ENCODE data around the gene TRABD2B. TPM values are rescaled to one million over a fixed set of nuclear protein-coding genes. Genes with fewer than 3 reads are reported as not detected.

The TRABD2B gene
- total and polyA plus RNA-seq, 2 of the 4 experiments (the other 2 are of a cell fraction): not detected

- no peak overlapping the region for H3K9ac ChIP-seq (ENCODE audit: low read depth, low read length)
- H4K20me1 ChIP-seq (ENCODE audit: insufficient read depth, low read length): no peaks in the 10 kb centered on the region
- H3K36me3 ChIP-seq (ENCODE audit: control insufficient read depth, insufficient read depth, low read length): no peaks in the 10 kb centered on the region
- CTCF ChIA-PET: no interaction called here
- in situ Hi-C loops (cut with MboI; ENCODE audit: low sequenced_read_pairs) (no loop called here), dilution Hi-C loops (cut with HindIII; ENCODE audit: low sequenced_read_pairs, unreplicated experiment) (no loop called here), intact Hi-C loops (cut with micrococcal nuclease) (loop anchor here (10.0 kb wide), 1 partner anchor 215 kb away; no protein-coding TSS in a partner anchor)
- no peak overlapping the region for H2AK5ac ChIP-seq (ENCODE audit: low read depth, low read length)
- H3K27me3 ChIP-seq (ENCODE audit: control insufficient read depth, insufficient read depth, low read length): peaks cover 14% of the 10 kb centered on the region
- no peak overlapping the region for H3K27ac ChIP-seq (ENCODE audit: insufficient read depth, low read length)
- no peak overlapping the region for H4K91ac ChIP-seq (ENCODE audit: insufficient read depth, low read depth, low read length)
- no peak overlapping the region for H3K4ac ChIP-seq (ENCODE audit: low read depth, low read length)
- no peak overlapping the region for H2BK20ac ChIP-seq (ENCODE audit: low read depth, low read length)
- H3K23ac ChIP-seq (ENCODE audit: low read depth, low read length): no peak overlapping the region
- no peak overlapping the region for H2BK5ac ChIP-seq (ENCODE audit: low read depth, low read length, poor library complexity, severe bottlenecking)
- no peak overlapping the region for H4K8ac ChIP-seq (ENCODE audit: low read depth in 2 of 2, low read length in 2 of 2)
- H3K14ac ChIP-seq (replicated peaks; ENCODE audit: low read depth, low read length): no peak overlapping the region
- no CpG with 5 or more reads among the region's 4 CpGs for WGBS, 2 experiments (ENCODE audit: extremely low coverage in 2 of 2, insufficient read length in 1 of 2)
- no peak overlapping the region for H3K4me3 ChIP-seq (ENCODE audit: insufficient read depth, low read depth, low read length)
- H4K5ac ChIP-seq (ENCODE audit: low read depth, low read length): no peak overlapping the region
- no peaks in the 10 kb centered on the region for H3K9me1 ChIP-seq (ENCODE audit: insufficient read depth, low read length)
- no peaks in the 10 kb centered on the region for H3K9me3 ChIP-seq (ENCODE audit: control insufficient read depth, insufficient read depth, low read length)
- H2BK15ac ChIP-seq (ENCODE audit: low read depth, low read length): no peak overlapping the region
- H2AK9ac ChIP-seq (replicated peaks; ENCODE audit: low read depth, low read length, poor library complexity): no peak overlapping the region
- TF ChIP-seq MXI1 (IDR thresholded peaks at IDR 0.05; ENCODE audit: borderline replicate concordance, low read depth, low read length) (no peak), MAFK (IDR thresholded peaks at IDR 0.05; ENCODE audit: low read depth, low read length) (no peak), FOS (IDR thresholded peaks at IDR 0.05; ENCODE audit: low read depth, low read length) (no peak), CEBPB (IDR thresholded peaks at IDR 0.05; ENCODE audit: low read depth, low read length) (no peak), SMC3 (IDR thresholded peaks at IDR 0.05; ENCODE audit: low read depth, low read length) (no peak), RCOR1 (IDR thresholded peaks at IDR 0.05; ENCODE audit: insufficient replicate concordance, low read length) (no peak), ELK1 (IDR thresholded peaks at IDR 0.05; ENCODE audit: borderline replicate concordance, low read depth, low read length) (no peak), CHD1 (IDR thresholded peaks at IDR 0.05; ENCODE audit: low read depth, low read length) (no peak), NFE2L2 (IDR thresholded peaks at IDR 0.05; ENCODE audit: low read depth, low read length) (no peak), POLR2A (IDR thresholded peaks at IDR 0.05; ENCODE audit: low read depth, low read length) (no peak), RFX5 (IDR thresholded peaks at IDR 0.05; ENCODE audit: low read depth, low read length) (no peak), MAZ (IDR thresholded peaks at IDR 0.05; ENCODE audit: borderline replicate concordance, low read depth, low read length) (no peak), CTCF (conservative IDR thresholded peaks at IDR 0.05; ENCODE audit: low read depth, low read length) (no peak), BHLHE40 (IDR thresholded peaks at IDR 0.05; ENCODE audit: low read depth, low read length) (no peak), USF2 (IDR thresholded peaks at IDR 0.05; ENCODE audit: low read depth, low read length) (no peak), RAD21 (IDR thresholded peaks at IDR 0.05; ENCODE audit: low read length) (no peak)
- ATAC-seq (ENCODE audit: low read depth): no peak
- no TSS peak for BruUV-seq (replicated peaks)
- H3K18ac ChIP-seq (ENCODE audit: low read depth, low read length): no peak overlapping the region
- no peak overlapping the region for H3K56ac ChIP-seq (ENCODE audit: extremely low read depth, insufficient read depth, low read length)
- H3K79me1 ChIP-seq (ENCODE audit: low read depth in 1 of 2, low read length in 2 of 2): no peaks in the 10 kb centered on the region
- DNase-seq: no peak
- no peak overlapping the region for H3K4me2 ChIP-seq (ENCODE audit: low read depth, low read length)
- no peak overlapping the region for H2AFZ ChIP-seq (replicated peaks; ENCODE audit: low read length, poor library complexity)
- H2BK120ac ChIP-seq (ENCODE audit: low read depth, low read length): no peak overlapping the region
- POLR2A ChIA-PET (ENCODE audit: unreplicated experiment): no interaction called here
- no peaks in the 10 kb centered on the region for H3K4me1 ChIP-seq (ENCODE audit: control insufficient read depth, insufficient read depth, low read length)
Observed at GRCh38 chr1:47990286-47990685, 6.9 kb downstream of the TRABD2B start.
